COR-L47 (cell line): ENCODE data around the gene MTMR4.
"Not testable (repeated sequence)": the region's sequence is repeated elsewhere in the genome, so short reads cannot be mapped to it uniquely, and the experiment has no call there.

Experiments
- DNase-seq: peaks from one replicate; lab custom pipeline; 2025; lab: John Stamatoyannopoulos, UW

MTMR4 gene

GRCh38 chr17:58525239-58525638 is 10.8 kb upstream of the MTMR4 start:
- no peak for DNase-seq

- DNase-seq = no peak
Measured at GRCh38 chr17:58521680-58522079, 7.2 kb upstream of the MTMR4 start.

GRCh38 chr17:58520843-58521430 is 6.5 kb upstream of the MTMR4 start:
- no peak for DNase-seq

GRCh38 chr17:58517928-58518609 is 3.6 kb upstream of the MTMR4 start:
- DNase-seq = peak; percentile 100

GRCh38 chr17:58517378-58517927 is 3.0 kb upstream of the MTMR4 start:
- DNase-seq = no peak

- no peak for DNase-seq
Measured at GRCh38 chr17:58516644-58517377, 2.4 kb upstream of the MTMR4 start.

- no peak for DNase-seq
Measured at GRCh38 chr17:58515286-58515685, 848 bp upstream of the MTMR4 start.

- DNase-seq = no peak
Measured at GRCh38 chr17:58514770-58515157, 326 bp upstream of the MTMR4 start.

- no peak for DNase-seq
Measured at GRCh38 chr17:58513267-58513964, 1.0 kb downstream of the MTMR4 start.

GRCh38 chr17:58510075-58510474 is 4.4 kb downstream of the MTMR4 start:
- no peak for DNase-seq

GRCh38 chr17:58508341-58509067 is 5.9 kb downstream of the MTMR4 start:
- DNase-seq = no peak

GRCh38 chr17:58507123-58507634 is 7.3 kb downstream of the MTMR4 start:
- DNase-seq = no peak

- no peak for DNase-seq
Measured at GRCh38 chr17:58506354-58507080, 7.9 kb downstream of the MTMR4 start.

- DNase-seq = no peak
Measured at GRCh38 chr17:58504826-58505351, 9.5 kb downstream of the MTMR4 start.

- DNase-seq = no peak
Measured at GRCh38 chr17:58503866-58504265, 10.6 kb downstream of the MTMR4 start.

- DNase-seq = not testable (repeated sequence)
Measured at GRCh38 chr17:58503134-58503533, 11.3 kb downstream of the MTMR4 start.

GRCh38 chr17:58501451-58501850 is 13.0 kb downstream of the MTMR4 start:
- DNase-seq = no peak

- DNase-seq = no peak
Measured at GRCh38 chr17:58498177-58498828, 16.1 kb downstream of the MTMR4 start.

GRCh38 chr17:58493506-58493905 is 20.9 kb downstream of the MTMR4 start:
- DNase-seq = no peak
